CD4-positive, alpha-beta T cell treated with Interleukin-21 for 1 hour (primary cell): ENCODE data around the gene NCK2.

Experiments used
- DNase-seq: peaks from one replicate; pipeline ENCODE4 v3.0.0-alpha.2; 2020

NCK2 gene

GRCh38 chr2:105936954-105937353, 192.2 kb downstream of the NCK2 start:
- DNase-seq: no peak

- DNase-seq: no peak
Observed at GRCh38 chr2:105937498-105938097, 192.9 kb downstream of the NCK2 start.
